HEK293T (cell line): ENCODE measurements around the gene CNKSR3.

ENCODE experiments used
- FOXA1 ChIP-seq: fragments of 450-650 bp; IDR thresholded peaks from 2 replicates; pipeline ENCODE4 v1.6.1; 2016; ENCODE audit warnings: mild to moderate bottlenecking
- LEF1 ChIP-seq: fragments of 450-650 bp; IDR thresholded peaks from 2 replicates; pipeline ENCODE4 v1.6.1; 2017; ENCODE audit warnings: mild to moderate bottlenecking, borderline replicate concordance
- ZNF384 ChIP-seq: fragments of 450-650 bp; IDR thresholded peaks from 2 replicates; pipeline ENCODE4 v1.6.1; 2016

DNA sequence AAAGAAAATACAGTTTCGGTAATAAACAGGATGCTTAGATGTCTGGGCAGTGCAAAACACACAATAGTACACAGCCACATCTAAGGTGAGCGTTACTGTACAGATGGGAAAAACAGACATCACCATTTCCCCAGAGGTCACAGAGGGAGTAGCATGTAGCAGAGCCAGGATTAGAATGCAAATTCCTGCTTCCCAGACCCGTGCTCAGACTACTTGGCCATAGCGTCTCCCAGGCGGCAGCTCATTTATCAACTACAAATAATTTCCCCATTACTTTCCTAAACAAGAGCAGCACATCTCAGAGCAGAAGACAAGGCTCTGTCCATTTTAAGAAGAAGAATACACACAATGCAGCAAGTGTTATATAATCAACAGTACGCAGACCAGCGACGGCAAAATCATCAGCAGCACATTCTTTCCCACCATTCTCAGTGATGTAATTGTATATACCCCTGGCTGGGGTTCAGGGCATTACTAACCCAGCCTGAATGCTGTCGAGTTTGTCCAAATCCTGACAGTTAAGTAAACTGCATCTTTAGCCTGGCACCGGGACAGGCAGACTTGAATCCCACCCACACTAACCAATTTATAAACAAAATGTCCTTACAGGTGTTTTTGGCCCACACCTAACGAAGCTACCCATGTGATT lies 61.9 kb downstream of the CNKSR3 start:
- TF ChIP-seq FOXA1 (no peak), LEF1 (no peak), ZNF384 (no peak)
